Measurements from ENCODE around the gene DMRT2.

Gene DMRT2

GRCh38 chr9:1051584-1052275 lies 1.6 kb downstream of the DMRT2 start:
- peak; percentile 29 for TF ChIP-seq CTCF (IDR thresholded peaks at IDR 0.05; ENCODE audit: insufficient read depth, low read depth, low read length, missing control alignments)
- DNase-seq (ENCODE audit: low read depth): peak; percentile 60
- peak overlapping the region; percentile 27 for H3K4me3 ChIP-seq (ENCODE audit: low read length)

GRCh38 chr9:1052365-1053281 lies 2.5 kb downstream of the DMRT2 start:
- peak overlapping the region; percentile 27 for H3K4me3 ChIP-seq (ENCODE audit: low read length)
- DNase-seq (ENCODE audit: low read depth): no peak

GRCh38 chr9:1053282-1053621 lies 3.1 kb downstream of the DMRT2 start:
- TF ChIP-seq CTCF (IDR thresholded peaks at IDR 0.05; ENCODE audit: insufficient read depth, low read depth, low read length, missing control alignments): no peak
- DNase-seq (ENCODE audit: low read depth): no peak
- H3K4me3 ChIP-seq (ENCODE audit: low read length): no peak overlapping the region

More at GRCh38 chr9:1052365-1053281, 2.5 kb downstream of the DMRT2 start:
- TF ChIP-seq CTCF (IDR thresholded peaks at IDR 0.05; ENCODE audit: insufficient read depth, low read depth, low read length, missing control alignments): no peak

- DNase-seq (ENCODE audit: low read depth): no peak
- no peak for TF ChIP-seq CTCF (IDR thresholded peaks at IDR 0.05; ENCODE audit: insufficient read depth, low read depth, low read length, missing control alignments)
- no peak overlapping the region for H3K4me3 ChIP-seq (ENCODE audit: low read length)
These were observed 3.8 kb downstream of the DMRT2 start for GRCh38 chr9:1053986-1054425.

GRCh38 chr9:1055166-1055565 lies 5.0 kb downstream of the DMRT2 start:
- TF ChIP-seq CTCF (IDR thresholded peaks at IDR 0.05; ENCODE audit: insufficient read depth, low read depth, low read length, missing control alignments): no peak
- DNase-seq (ENCODE audit: low read depth): peak; percentile 85
- H3K4me3 ChIP-seq (ENCODE audit: low read length): no peak overlapping the region

GRCh38 chr9:1057910-1058309 lies 7.8 kb downstream of the DMRT2 start:
- DNase-seq (ENCODE audit: low read depth): peak; percentile 29
- H3K4me3 ChIP-seq (ENCODE audit: low read length): no peak overlapping the region
- no peak for TF ChIP-seq CTCF (IDR thresholded peaks at IDR 0.05; ENCODE audit: insufficient read depth, low read depth, low read length, missing control alignments)

Data from epithelial cell of esophagus (primary cell).